ENCODE data around the gene NOM1. TPM values are rescaled to one million over a fixed set of nuclear protein-coding genes. Genes with fewer than 3 reads are reported as not detected.

The NOM1 gene
- polyA plus RNA-seq, 2 of the 4 experiments (the other 2 are of a cell fraction) = 15.5 to 17.7 TPM

DNA sequence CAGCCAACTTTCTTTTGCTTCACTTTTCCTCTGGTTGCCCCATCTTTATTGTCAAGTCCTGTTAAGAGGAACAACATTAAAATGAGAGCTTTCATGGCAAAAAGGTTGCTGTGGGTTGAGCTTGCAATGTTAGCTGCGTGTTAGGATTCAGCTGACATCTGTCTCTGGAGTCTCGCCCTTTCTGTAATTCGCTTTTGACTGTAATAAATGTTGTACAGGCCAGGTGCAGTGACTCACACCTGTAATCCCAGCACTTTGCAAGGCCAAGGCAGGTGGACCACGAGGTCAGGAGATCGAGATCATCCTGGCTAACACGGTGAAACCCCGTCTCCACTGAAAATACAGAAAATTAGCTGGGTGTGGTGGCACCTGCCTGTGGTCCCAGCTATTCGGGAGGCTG is 36.9 kb downstream of the NOM1 start:
- no peaks in the 10 kb centered on the region for H3K9me3 ChIP-seq
- no peak overlapping the region for H3K4me3 ChIP-seq
- ChIA-PET CTCF (interaction anchor here (2.8 kb wide), 1 partner anchor 17 kb away, joined by 13 read pairs; no protein-coding TSS in a partner anchor), POLR2A (no interaction called here)
- no peak for FAIRE-seq
- H3K27ac ChIP-seq = no peak overlapping the region
- DNase-seq (ENCODE audit: low read depth in 1 of 2, low spot score in 1 of 2) = no peak
- H3K4me2 ChIP-seq = no peak overlapping the region
- WGBS (ENCODE audit: missing lambda C conversion rate) = 85% methylated on average over 8 of the region's 8 CpGs
- H3K4me1 ChIP-seq = no peaks in the 10 kb centered on the region
- TF ChIP-seq, protein P1, sequence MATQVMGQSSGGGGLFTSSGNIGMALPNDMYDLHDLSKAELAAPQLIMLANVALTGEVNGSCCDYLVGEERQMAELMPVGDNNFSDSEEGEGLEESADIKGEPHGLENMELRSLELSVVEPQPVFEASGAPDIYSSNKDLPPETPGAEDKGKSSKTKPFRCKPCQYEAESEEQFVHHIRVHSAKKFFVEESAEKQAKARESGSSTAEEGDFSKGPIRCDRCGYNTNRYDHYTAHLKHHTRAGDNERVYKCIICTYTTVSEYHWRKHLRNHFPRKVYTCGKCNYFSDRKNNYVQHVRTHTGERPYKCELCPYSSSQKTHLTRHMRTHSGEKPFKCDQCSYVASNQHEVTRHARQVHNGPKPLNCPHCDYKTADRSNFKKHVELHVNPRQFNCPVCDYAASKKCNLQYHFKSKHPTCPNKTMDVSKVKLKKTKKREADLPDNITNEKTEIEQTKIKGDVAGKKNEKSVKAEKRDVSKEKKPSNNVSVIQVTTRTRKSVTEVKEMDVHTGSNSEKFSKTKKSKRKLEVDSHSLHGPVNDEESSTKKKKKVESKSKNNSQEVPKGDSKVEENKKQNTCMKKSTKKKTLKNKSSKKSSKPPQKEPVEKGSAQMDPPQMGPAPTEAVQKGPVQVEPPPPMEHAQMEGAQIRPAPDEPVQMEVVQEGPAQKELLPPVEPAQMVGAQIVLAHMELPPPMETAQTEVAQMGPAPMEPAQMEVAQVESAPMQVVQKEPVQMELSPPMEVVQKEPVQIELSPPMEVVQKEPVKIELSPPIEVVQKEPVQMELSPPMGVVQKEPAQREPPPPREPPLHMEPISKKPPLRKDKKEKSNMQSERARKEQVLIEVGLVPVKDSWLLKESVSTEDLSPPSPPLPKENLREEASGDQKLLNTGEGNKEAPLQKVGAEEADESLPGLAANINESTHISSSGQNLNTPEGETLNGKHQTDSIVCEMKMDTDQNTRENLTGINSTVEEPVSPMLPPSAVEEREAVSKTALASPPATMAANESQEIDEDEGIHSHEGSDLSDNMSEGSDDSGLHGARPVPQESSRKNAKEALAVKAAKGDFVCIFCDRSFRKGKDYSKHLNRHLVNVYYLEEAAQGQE (IDR thresholded peaks at IDR 0.05) = no peak
- TF ChIP-seq, protein P2, sequence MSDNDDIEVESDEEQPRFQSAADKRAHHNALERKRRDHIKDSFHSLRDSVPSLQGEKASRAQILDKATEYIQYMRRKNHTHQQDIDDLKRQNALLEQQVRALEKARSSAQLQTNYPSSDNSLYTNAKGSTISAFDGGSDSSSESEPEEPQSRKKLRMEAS (IDR thresholded peaks at IDR 0.05) = no peak
- TF ChIP-seq GATA3 (IDR thresholded peaks at IDR 0.05; ENCODE audit: borderline replicate concordance) (no peak), RCOR1 (IDR thresholded peaks at IDR 0.05; ENCODE audit: low read depth, low read length) (no peak), EHF (CRISPR knock-in tag; IDR thresholded peaks at IDR 0.05) (no peak), JUNB (IDR thresholded peaks at IDR 0.05) (no peak), CBX2 (IDR thresholded peaks at IDR 0.05; ENCODE audit: borderline replicate concordance, low read depth) (no peak), ZC3H11A (IDR thresholded peaks at IDR 0.05) (no peak)
- no peak for ATAC-seq

DNA sequence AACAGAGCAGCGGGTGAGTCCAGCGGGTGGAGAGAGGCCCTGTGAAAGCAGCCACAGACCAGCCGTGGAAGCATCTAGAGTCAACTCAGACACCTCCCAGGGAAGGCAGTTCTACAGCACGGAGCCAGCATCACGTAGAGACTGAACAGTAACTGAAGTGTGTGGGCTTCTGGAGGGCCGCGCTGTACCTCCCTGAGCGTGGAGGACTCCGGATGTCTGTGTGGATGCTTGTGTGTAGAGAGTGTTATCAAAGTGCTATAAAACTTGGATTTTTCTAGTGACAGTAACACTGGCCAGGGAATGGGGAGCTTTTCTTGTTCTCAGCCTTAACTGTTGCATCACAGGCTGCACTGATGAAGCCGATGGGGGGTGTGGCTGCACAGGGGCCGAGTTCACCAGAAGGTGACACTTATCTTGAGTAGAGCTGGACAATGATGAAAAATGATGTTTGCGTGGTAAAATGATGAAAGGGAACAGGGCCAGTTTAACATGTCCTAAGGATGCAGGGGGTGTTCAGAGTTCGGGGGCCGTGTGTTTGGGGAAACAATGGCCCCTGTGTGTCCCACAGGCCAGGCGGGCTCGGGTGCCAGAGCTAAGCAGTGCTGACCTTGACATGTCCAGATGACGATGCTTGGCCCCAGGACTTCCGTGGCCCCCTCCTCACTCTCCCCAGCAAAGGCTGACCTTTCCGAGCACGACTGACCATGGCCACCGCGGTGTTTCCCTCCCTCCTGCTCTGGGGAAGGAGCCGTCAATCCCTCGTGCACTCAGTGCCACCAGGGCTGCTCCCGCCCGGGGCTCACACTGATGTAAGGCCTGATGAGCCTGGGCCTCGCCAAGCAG is 39.1 kb downstream of the NOM1 start:
- Histone ChIP-seq H3K4me3 (no peak overlapping the region), H3K4me2 (no peak overlapping the region), H3K9me3 (no peaks in the 10 kb centered on the region), H3K27ac (no peak overlapping the region), H3K4me1 (no peaks in the 10 kb centered on the region)
- ATAC-seq (no peak), FAIRE-seq (no peak), DNase-seq (ENCODE audit: low read depth in 1 of 2, low spot score in 1 of 2) (no peak)
- ChIA-PET POLR2A (interaction anchor here (0.6 kb wide), 1 partner anchor 13 kb away, joined by 5 read pairs; no protein-coding TSS in a partner anchor), CTCF (interaction anchor here (1.3 to 2.4 kb wide), 3 partner anchors 12 to 18 kb away, joined by 3 to 10 read pairs (median 7); no protein-coding TSS in a partner anchor)
- 78% methylated on average over 27 of the region's 27 CpGs for WGBS (ENCODE audit: missing lambda C conversion rate)
- TF ChIP-seq, protein P2 (IDR thresholded peaks at IDR 0.05) = no peak
- TF ChIP-seq BHLHE40 (IDR thresholded peaks at IDR 0.05; ENCODE audit: low read depth, low read length) (no peak), SMC3 (IDR thresholded peaks at IDR 0.05) (no peak), EHMT2 (IDR thresholded peaks at IDR 0.05; ENCODE audit: low read depth) (no peak), JUN (IDR thresholded peaks at IDR 0.05) (no peak), CBX8 (IDR thresholded peaks at IDR 0.05) (no peak), JUNB (IDR thresholded peaks at IDR 0.05) (no peak), RCOR1 (IDR thresholded peaks at IDR 0.05; ENCODE audit: low read depth, low read length) (no peak), EHF (CRISPR knock-in tag; IDR thresholded peaks at IDR 0.05) (no peak), HEYL (CRISPR knock-in tag; IDR thresholded peaks at IDR 0.05) (no peak)
- TF ChIP-seq, protein P3, sequence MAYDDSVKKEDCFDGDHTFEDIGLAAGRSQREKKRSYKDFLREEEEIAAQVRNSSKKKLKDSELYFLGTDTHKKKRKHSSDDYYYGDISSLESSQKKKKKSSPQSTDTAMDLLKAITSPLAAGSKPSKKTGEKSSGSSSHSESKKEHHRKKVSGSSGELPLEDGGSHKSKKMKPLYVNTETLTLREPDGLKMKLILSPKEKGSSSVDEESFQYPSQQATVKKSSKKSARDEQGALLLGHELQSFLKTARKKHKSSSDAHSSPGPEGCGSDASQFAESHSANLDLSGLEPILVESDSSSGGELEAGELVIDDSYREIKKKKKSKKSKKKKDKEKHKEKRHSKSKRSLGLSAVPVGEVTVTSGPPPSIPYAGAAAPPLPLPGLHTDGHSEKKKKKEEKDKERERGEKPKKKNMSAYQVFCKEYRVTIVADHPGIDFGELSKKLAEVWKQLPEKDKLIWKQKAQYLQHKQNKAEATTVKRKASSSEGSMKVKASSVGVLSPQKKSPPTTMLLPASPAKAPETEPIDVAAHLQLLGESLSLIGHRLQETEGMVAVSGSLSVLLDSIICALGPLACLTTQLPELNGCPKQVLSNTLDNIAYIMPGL (CRISPR knock-in tag; IDR thresholded peaks at IDR 0.05; ENCODE audit: borderline replicate concordance) = no peak
- TF ChIP-seq, protein P4, sequence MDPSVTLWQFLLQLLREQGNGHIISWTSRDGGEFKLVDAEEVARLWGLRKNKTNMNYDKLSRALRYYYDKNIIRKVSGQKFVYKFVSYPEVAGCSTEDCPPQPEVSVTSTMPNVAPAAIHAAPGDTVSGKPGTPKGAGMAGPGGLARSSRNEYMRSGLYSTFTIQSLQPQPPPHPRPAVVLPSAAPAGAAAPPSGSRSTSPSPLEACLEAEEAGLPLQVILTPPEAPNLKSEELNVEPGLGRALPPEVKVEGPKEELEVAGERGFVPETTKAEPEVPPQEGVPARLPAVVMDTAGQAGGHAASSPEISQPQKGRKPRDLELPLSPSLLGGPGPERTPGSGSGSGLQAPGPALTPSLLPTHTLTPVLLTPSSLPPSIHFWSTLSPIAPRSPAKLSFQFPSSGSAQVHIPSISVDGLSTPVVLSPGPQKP (IDR thresholded peaks at IDR 0.05; ENCODE audit: low read depth, low read length) = no peak
- TF ChIP-seq, protein P5, sequence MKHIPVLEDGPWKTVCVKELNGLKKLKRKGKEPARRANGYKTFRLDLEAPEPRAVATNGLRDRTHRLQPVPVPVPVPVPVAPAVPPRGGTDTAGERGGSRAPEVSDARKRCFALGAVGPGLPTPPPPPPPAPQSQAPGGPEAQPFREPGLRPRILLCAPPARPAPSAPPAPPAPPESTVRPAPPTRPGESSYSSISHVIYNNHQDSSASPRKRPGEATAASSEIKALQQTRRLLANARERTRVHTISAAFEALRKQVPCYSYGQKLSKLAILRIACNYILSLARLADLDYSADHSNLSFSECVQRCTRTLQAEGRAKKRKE (CRISPR knock-in tag; IDR thresholded peaks at IDR 0.05; ENCODE audit: low read depth) = no peak
- TF ChIP-seq, protein P6, sequence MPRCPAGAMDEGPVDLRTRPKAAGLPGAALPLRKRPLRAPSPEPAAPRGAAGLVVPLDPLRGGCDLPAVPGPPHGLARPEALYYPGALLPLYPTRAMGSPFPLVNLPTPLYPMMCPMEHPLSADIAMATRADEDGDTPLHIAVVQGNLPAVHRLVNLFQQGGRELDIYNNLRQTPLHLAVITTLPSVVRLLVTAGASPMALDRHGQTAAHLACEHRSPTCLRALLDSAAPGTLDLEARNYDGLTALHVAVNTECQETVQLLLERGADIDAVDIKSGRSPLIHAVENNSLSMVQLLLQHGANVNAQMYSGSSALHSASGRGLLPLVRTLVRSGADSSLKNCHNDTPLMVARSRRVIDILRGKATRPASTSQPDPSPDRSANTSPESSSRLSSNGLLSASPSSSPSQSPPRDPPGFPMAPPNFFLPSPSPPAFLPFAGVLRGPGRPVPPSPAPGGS (IDR thresholded peaks at IDR 0.05) = no peak

Measured in A549 (cell line).